T-helper 2 cell treated with Interferon-gamma antibody and Interleukin-4, amounts not matched to agents 5 μg/mL and 100 μg/mL, for 36 hours (primary cell): Measurements from ENCODE around the gene FAM217B.

ENCODE experiments used
- DNase-seq: peaks from one replicate; pipeline ENCODE4 v3.0.0; 2021; ENCODE audit warnings: low spot score
- H3K27ac Mint-ChIP-seq: one replicate; pipeline ENCODE4 v1.8.0; 2021; ENCODE audit warnings: mild to moderate bottlenecking, mixed read lengths
- H3K27me3 Mint-ChIP-seq: one replicate; pipeline ENCODE4 v1.8.0; 2021; ENCODE audit warnings: low read depth, mixed read lengths
- H3K36me3 Mint-ChIP-seq: one replicate; pipeline ENCODE4 v1.8.0; 2021; ENCODE audit warnings: low read depth, mixed read lengths
- H3K4me1 Mint-ChIP-seq: one replicate; pipeline ENCODE4 v1.8.0; 2021; ENCODE audit warnings: low read depth, mixed read lengths
- H3K4me3 Mint-ChIP-seq: one replicate; pipeline ENCODE4 v1.8.0; 2022; ENCODE audit warnings: mild to moderate bottlenecking, moderate library complexity, mixed read lengths
- H3K9me3 Mint-ChIP-seq: one replicate; pipeline ENCODE4 v1.8.0; 2021; ENCODE audit warnings: mixed read lengths

The FAM217B gene

GRCh38 chr20:59940129-59940955, at the start of gene FAM217B, which contains the start of gene PPP1R3D:
TSS of gene FAM217B (plus strand) at chr20:59940389. CDS start at chr20:59943944, 3,555 bp downstream.
TSS of gene PPP1R3D (minus strand) at chr20:59940305. CDS start at chr20:59939931, 374 bp downstream.
- peak; percentile 95 for DNase-seq

GRCh38 chr20:59891581-59891980, 48.6 kb upstream of the FAM217B start:
- no peaks in the 10 kb centered on the region for H3K9me3 Mint-ChIP-seq
- no peak overlapping the region for H3K4me3 Mint-ChIP-seq
- no peaks in the 10 kb centered on the region for H3K4me1 Mint-ChIP-seq
- no peak overlapping the region for H3K27ac Mint-ChIP-seq
- DNase-seq, result no peak
- H3K27me3 Mint-ChIP-seq, result peaks cover 3% of the 10 kb centered on the region
- peaks cover 2% of the 10 kb centered on the region for H3K36me3 Mint-ChIP-seq

More at GRCh38 chr20:59940129-59940955, at the start of gene FAM217B, which contains the start of gene PPP1R3D:
- no peaks in the 10 kb centered on the region for H3K9me3 Mint-ChIP-seq
- H3K4me3 Mint-ChIP-seq, result peak within 1 kb of the TSS; percentile 93
- H3K36me3 Mint-ChIP-seq, result peaks cover 31% of the 10 kb centered on the region
- no peaks in the 10 kb centered on the region for H3K27me3 Mint-ChIP-seq
- H3K27ac Mint-ChIP-seq, result peak within 1 kb of the TSS; percentile 96
- H3K4me1 Mint-ChIP-seq, result peaks cover 37% of the 10 kb centered on the region

- Mint-ChIP-seq H3K36me3 (peaks cover 2% of the 10 kb centered on the region), H3K9me3 (no peaks in the 10 kb centered on the region), H3K27ac (no peak overlapping the region), H3K4me3 (no peak overlapping the region), H3K4me1 (no peaks in the 10 kb centered on the region), H3K27me3 (peaks cover 3% of the 10 kb centered on the region)
- no peak for DNase-seq
Observed at GRCh38 chr20:59895908-59896307, 44.3 kb upstream of the FAM217B start.

GRCh38 chr20:59902470-59902869, 37.7 kb upstream of the FAM217B start:
- H3K27me3 Mint-ChIP-seq, result peaks cover 2% of the 10 kb centered on the region
- no peak overlapping the region for H3K4me3 Mint-ChIP-seq
- no peak for DNase-seq
- H3K4me1 Mint-ChIP-seq, result no peaks in the 10 kb centered on the region
- no peak overlapping the region for H3K27ac Mint-ChIP-seq
- no peaks in the 10 kb centered on the region for H3K36me3 Mint-ChIP-seq
- H3K9me3 Mint-ChIP-seq, result no peaks in the 10 kb centered on the region

GRCh38 chr20:59903621-59904020, 36.6 kb upstream of the FAM217B start:
- H3K27me3 Mint-ChIP-seq, result peaks cover 2% of the 10 kb centered on the region
- no peak overlapping the region for H3K4me3 Mint-ChIP-seq
- H3K27ac Mint-ChIP-seq, result no peak overlapping the region
- H3K4me1 Mint-ChIP-seq, result no peaks in the 10 kb centered on the region
- no peaks in the 10 kb centered on the region for H3K36me3 Mint-ChIP-seq
- no peaks in the 10 kb centered on the region for H3K9me3 Mint-ChIP-seq
- no peak for DNase-seq

- no peak for DNase-seq
- peaks cover 4% of the 10 kb centered on the region for H3K27me3 Mint-ChIP-seq
- no peaks in the 10 kb centered on the region for H3K9me3 Mint-ChIP-seq
- no peak overlapping the region for H3K27ac Mint-ChIP-seq
- H3K4me1 Mint-ChIP-seq, result no peaks in the 10 kb centered on the region
- H3K4me3 Mint-ChIP-seq, result no peak overlapping the region
- no peaks in the 10 kb centered on the region for H3K36me3 Mint-ChIP-seq
Observed at GRCh38 chr20:59908855-59909254, 31.3 kb upstream of the FAM217B start.

- Mint-ChIP-seq H3K4me3 (no peak overlapping the region), H3K9me3 (no peaks in the 10 kb centered on the region), H3K27me3 (peaks cover 3% of the 10 kb centered on the region), H3K27ac (no peak overlapping the region), H3K36me3 (no peaks in the 10 kb centered on the region), H3K4me1 (no peaks in the 10 kb centered on the region)
- no peak for DNase-seq
Observed at GRCh38 chr20:59911041-59911440, 29.1 kb upstream of the FAM217B start.

GRCh38 chr20:59912609-59913008, 27.6 kb upstream of the FAM217B start:
- DNase-seq, result no peak
- Mint-ChIP-seq H3K36me3 (no peaks in the 10 kb centered on the region), H3K27me3 (peaks cover 3% of the 10 kb centered on the region), H3K4me3 (no peak overlapping the region), H3K27ac (no peak overlapping the region), H3K9me3 (no peaks in the 10 kb centered on the region), H3K4me1 (no peaks in the 10 kb centered on the region)

GRCh38 chr20:59920944-59921343, 19.2 kb upstream of the FAM217B start:
- Mint-ChIP-seq H3K27me3 (peaks cover 21% of the 10 kb centered on the region), H3K27ac (no peak overlapping the region), H3K9me3 (no peaks in the 10 kb centered on the region), H3K4me1 (no peaks in the 10 kb centered on the region), H3K4me3 (no peak overlapping the region), H3K36me3 (no peaks in the 10 kb centered on the region)
- no peak for DNase-seq

GRCh38 chr20:59923514-59923913, 16.7 kb upstream of the FAM217B start:
- Mint-ChIP-seq H3K36me3 (no peaks in the 10 kb centered on the region), H3K4me1 (peaks cover 1% of the 10 kb centered on the region), H3K27me3 (peaks cover 23% of the 10 kb centered on the region), H3K27ac (no peak overlapping the region), H3K9me3 (no peaks in the 10 kb centered on the region), H3K4me3 (no peak overlapping the region)
- DNase-seq, result no peak

- Mint-ChIP-seq H3K4me1 (peaks cover 3% of the 10 kb centered on the region), H3K9me3 (no peaks in the 10 kb centered on the region), H3K4me3 (no peak overlapping the region), H3K27ac (no peak overlapping the region), H3K36me3 (no peaks in the 10 kb centered on the region), H3K27me3 (peaks cover 23% of the 10 kb centered on the region)
- DNase-seq, result no peak
Observed at GRCh38 chr20:59925359-59925758, 14.8 kb upstream of the FAM217B start.

- Mint-ChIP-seq H3K27ac (no peak overlapping the region), H3K36me3 (no peaks in the 10 kb centered on the region), H3K9me3 (no peaks in the 10 kb centered on the region), H3K4me3 (no peak overlapping the region), H3K4me1 (peaks cover 3% of the 10 kb centered on the region), H3K27me3 (peaks cover 23% of the 10 kb centered on the region)
- no peak for DNase-seq
Observed at GRCh38 chr20:59925899-59926298, 14.3 kb upstream of the FAM217B start.

GRCh38 chr20:59931511-59932312, 8.5 kb upstream of the FAM217B start:
- H3K9me3 Mint-ChIP-seq, result no peaks in the 10 kb centered on the region
- no peaks in the 10 kb centered on the region for H3K27me3 Mint-ChIP-seq
- H3K27ac Mint-ChIP-seq, result peak overlapping the region; percentile 70
- H3K36me3 Mint-ChIP-seq, result peaks cover 11% of the 10 kb centered on the region
- no peak for DNase-seq
- peaks cover 21% of the 10 kb centered on the region for H3K4me1 Mint-ChIP-seq
- peak overlapping the region; percentile 69 for H3K4me3 Mint-ChIP-seq
